ENCODE measurements around the gene USP34.

Gene USP34

GRCh38 chr2:61281321-61281720, 189.6 kb downstream of the USP34 start:
- no peak for DNase-seq
- in situ Hi-C loops (cut with HindIII; ENCODE audit: low pct_ligation_motif_present, low pct_unique_long_range_greater_than_20kb, low sequenced_read_pairs): no loop called here

- DNase-seq: no peak
- in situ Hi-C loops (cut with HindIII; ENCODE audit: low pct_ligation_motif_present, low pct_unique_long_range_greater_than_20kb, low sequenced_read_pairs): no loop called here
Measured at GRCh38 chr2:61277756-61278155, 193.1 kb downstream of the USP34 start.

- no peak for DNase-seq
- in situ Hi-C loops (cut with HindIII; ENCODE audit: low pct_ligation_motif_present, low pct_unique_long_range_greater_than_20kb, low sequenced_read_pairs): no loop called here
Measured at GRCh38 chr2:61275575-61276184, 195.2 kb downstream of the USP34 start.

GRCh38 chr2:61272421-61273070, 198.3 kb downstream of the USP34 start:
- in situ Hi-C loops (cut with HindIII; ENCODE audit: low pct_ligation_motif_present, low pct_unique_long_range_greater_than_20kb, low sequenced_read_pairs): no loop called here
- DNase-seq: no peak

- in situ Hi-C loops (cut with HindIII; ENCODE audit: low pct_ligation_motif_present, low pct_unique_long_range_greater_than_20kb, low sequenced_read_pairs): no loop called here
- no peak for DNase-seq
Measured at GRCh38 chr2:61268249-61268648, 202.6 kb downstream of the USP34 start.

- in situ Hi-C loops (cut with HindIII; ENCODE audit: low pct_ligation_motif_present, low pct_unique_long_range_greater_than_20kb, low sequenced_read_pairs): no loop called here
- no peak for DNase-seq
Measured at GRCh38 chr2:61266632-61267505, 204.0 kb downstream of the USP34 start.

GRCh38 chr2:61263830-61264229, 207.1 kb downstream of the USP34 start:
- in situ Hi-C loops (cut with HindIII; ENCODE audit: low pct_ligation_motif_present, low pct_unique_long_range_greater_than_20kb, low sequenced_read_pairs): no loop called here
- no peak for DNase-seq

GRCh38 chr2:61262699-61263098, 208.2 kb downstream of the USP34 start:
- in situ Hi-C loops (cut with HindIII; ENCODE audit: low pct_ligation_motif_present, low pct_unique_long_range_greater_than_20kb, low sequenced_read_pairs): no loop called here
- no peak for DNase-seq

- no peak for DNase-seq
- in situ Hi-C loops (cut with HindIII; ENCODE audit: low pct_ligation_motif_present, low pct_unique_long_range_greater_than_20kb, low sequenced_read_pairs): no loop called here
Measured at GRCh38 chr2:61257446-61257845, 213.4 kb downstream of the USP34 start.

GRCh38 chr2:61255580-61256437, 215.1 kb downstream of the USP34 start:
- in situ Hi-C loops (cut with HindIII; ENCODE audit: low pct_ligation_motif_present, low pct_unique_long_range_greater_than_20kb, low sequenced_read_pairs): no loop called here
- DNase-seq: peak; percentile 25

- DNase-seq: no peak
- in situ Hi-C loops (cut with HindIII; ENCODE audit: low pct_ligation_motif_present, low pct_unique_long_range_greater_than_20kb, low sequenced_read_pairs): no loop called here
Measured at GRCh38 chr2:61254536-61254935, 216.4 kb downstream of the USP34 start.

- in situ Hi-C loops (cut with HindIII; ENCODE audit: low pct_ligation_motif_present, low pct_unique_long_range_greater_than_20kb, low sequenced_read_pairs): no loop called here
- no peak for DNase-seq
Measured at GRCh38 chr2:61253136-61253535, 217.8 kb downstream of the USP34 start.

- no peak for DNase-seq
- in situ Hi-C loops (cut with HindIII; ENCODE audit: low pct_ligation_motif_present, low pct_unique_long_range_greater_than_20kb, low sequenced_read_pairs): no loop called here
Measured at GRCh38 chr2:61252031-61252430, 218.9 kb downstream of the USP34 start.

GRCh38 chr2:61249521-61250071, 221.3 kb downstream of the USP34 start:
- DNase-seq: no peak
- in situ Hi-C loops (cut with HindIII; ENCODE audit: low pct_ligation_motif_present, low pct_unique_long_range_greater_than_20kb, low sequenced_read_pairs): no loop called here

- in situ Hi-C loops (cut with HindIII; ENCODE audit: low pct_ligation_motif_present, low pct_unique_long_range_greater_than_20kb, low sequenced_read_pairs): no loop called here
- no peak for DNase-seq
Measured at GRCh38 chr2:61247204-61247812, 223.6 kb downstream of the USP34 start.

- DNase-seq: no peak
- in situ Hi-C loops (cut with HindIII; ENCODE audit: low pct_ligation_motif_present, low pct_unique_long_range_greater_than_20kb, low sequenced_read_pairs): no loop called here
Measured at GRCh38 chr2:61244694-61245093, 226.2 kb downstream of the USP34 start.

GRCh38 chr2:61241266-61241665, 229.6 kb downstream of the USP34 start:
- DNase-seq: no peak

More at GRCh38 chr2:61241266-61241665, 229.6 kb downstream of the USP34 start:
- in situ Hi-C loops (cut with HindIII; ENCODE audit: low pct_ligation_motif_present, low pct_unique_long_range_greater_than_20kb, low sequenced_read_pairs): no loop called here
